ENCODE measurements around the gene CNPY1.

GRCh38 chr7:155451840-155452239, 94.5 kb downstream of the CNPY1 start:
- no peak for TF ChIP-seq CTCF (IDR thresholded peaks at IDR 0.05)
- TF ChIP-seq POLR2A (IDR thresholded peaks at IDR 0.05; ENCODE audit: low read depth) = no peak
- TF ChIP-seq POLR2AphosphoS5 (IDR thresholded peaks at IDR 0.05) = no peak
- no peak for TF ChIP-seq EP300 (IDR thresholded peaks at IDR 0.05)
